Spinal cord (tissue), 10 donors: ENCODE results near the gene VSIG4. TPM values are rescaled to one million over a fixed set of nuclear protein-coding genes. Genes with fewer than 3 reads are reported as not detected.

Experiments
- DNase-seq, 6 donors: peaks; one replicate each; pipeline versions ENCODE4 v3.0.0 to v3.0.0-alpha.2; 2013 to 2015; ENCODE audit warnings: low spot score in 6 of 6, low read depth in 4 of 6
- H3K27ac ChIP-seq: one replicate; pipeline ENCODE4 v1.5.1; 2013; ENCODE audit warnings: low read depth, low read length, control low read depth
- H3K27me3 ChIP-seq: one replicate; pipeline ENCODE4 v1.6.1; 2013; ENCODE audit warnings: low read length; ENCODE audit not compliant: control insufficient read depth, insufficient read depth
- H3K36me3 ChIP-seq: one replicate; pipeline ENCODE4 v1.6.1; 2013; ENCODE audit warnings: low read length; ENCODE audit not compliant: control insufficient read depth, insufficient read depth
- H3K4me1 ChIP-seq: one replicate; pipeline ENCODE4 v1.6.1; 2013; ENCODE audit warnings: low read length; ENCODE audit not compliant: control insufficient read depth, insufficient read depth
- H3K4me3 ChIP-seq: one replicate; pipeline ENCODE4 v1.5.1; 2013; ENCODE audit warnings: low read depth, low read length, control low read depth
- H3K9me3 ChIP-seq: one replicate; pipeline ENCODE4 v1.6.1; 2013; ENCODE audit warnings: low read length; ENCODE audit not compliant: control insufficient read depth, insufficient read depth
- WGBS: methylation state at CpG from one replicate; pipeline ENCODE4 v1.1.5; 2013; ENCODE audit warnings: missing lambda C conversion rate; ENCODE audit not compliant: insufficient coverage; 5-methylcytosine and 5-hydroxymethylcytosine counted together
- polyA plus RNA-seq, 2 donors: library from polyadenylated mRNA; unstranded; fragments of 120-200 nt; gene quantifications; one replicate each; pipeline ENCODE4 v1.2.1, GENCODE V29; 2013; ENCODE audit not compliant: insufficient read length in 2 of 2
- total RNA-seq, 2 donors: library from RNA; depleted of rRNA in 1 of 2; stranded (reverse); fragments of 120-200 nt in 1 of 2; fragments of >200 nt in 1 of 2; gene quantifications; one replicate each; pipeline versions ENCODE4 v1.2.3 to v1.2.4, GENCODE V29; 2013 to 2014
- donor health status: healthy.

VSIG4 gene
- total and polyA plus RNA-seq, 4 donors = 16.8 to 29.8 (median 25.4) TPM

- no peak for DNase-seq
- no peak overlapping the region for H3K4me3 ChIP-seq
- H3K36me3 ChIP-seq = no peaks in the 10 kb centered on the region
- no peak overlapping the region for H3K27ac ChIP-seq
- 40% methylated on average over 7 of the region's 7 CpGs for WGBS
- H3K4me1 ChIP-seq = no peaks in the 10 kb centered on the region
- no peaks in the 10 kb centered on the region for H3K27me3 ChIP-seq
- H3K9me3 ChIP-seq = no peaks in the 10 kb centered on the region
These were observed 9.2 kb downstream of the VSIG4 start for GRCh38 chrX:66030505-66031317.

- H3K4me3 ChIP-seq = no peak overlapping the region
- H3K36me3 ChIP-seq = no peaks in the 10 kb centered on the region
- no peaks in the 10 kb centered on the region for H3K4me1 ChIP-seq
- no peaks in the 10 kb centered on the region for H3K9me3 ChIP-seq
- H3K27ac ChIP-seq = no peak overlapping the region
- 57% methylated on average over 2 of the region's 2 CpGs for WGBS
- H3K27me3 ChIP-seq = no peaks in the 10 kb centered on the region
- no peak for DNase-seq
These were observed 10.9 kb downstream of the VSIG4 start for GRCh38 chrX:66028936-66029335.

GRCh38 chrX:66024570-66024969 lies 15.3 kb downstream of the VSIG4 start:
- Histone ChIP-seq H3K4me3 (no peak overlapping the region), H3K27ac (no peak overlapping the region), H3K36me3 (no peaks in the 10 kb centered on the region), H3K9me3 (no peaks in the 10 kb centered on the region), H3K27me3 (no peaks in the 10 kb centered on the region), H3K4me1 (no peaks in the 10 kb centered on the region)
- no peak for DNase-seq
- no CpG with 5 or more reads among the region's 2 CpGs for WGBS

- H3K4me1 ChIP-seq = no peaks in the 10 kb centered on the region
- H3K27me3 ChIP-seq = no peaks in the 10 kb centered on the region
- no peaks in the 10 kb centered on the region for H3K9me3 ChIP-seq
- H3K36me3 ChIP-seq = no peaks in the 10 kb centered on the region
- no peak overlapping the region for H3K27ac ChIP-seq
- 67% methylated on average over 1 of the region's 1 CpG for WGBS
- no peak overlapping the region for H3K4me3 ChIP-seq
- DNase-seq = no peak
These were observed 15.8 kb downstream of the VSIG4 start for GRCh38 chrX:66024092-66024467.

- H3K27ac ChIP-seq = no peak overlapping the region
- WGBS = 83% methylated on average over 1 of the region's 5 CpGs
- H3K36me3 ChIP-seq = no peaks in the 10 kb centered on the region
- no peaks in the 10 kb centered on the region for H3K4me1 ChIP-seq
- no peak for DNase-seq
- no peaks in the 10 kb centered on the region for H3K9me3 ChIP-seq
- no peak overlapping the region for H3K4me3 ChIP-seq
- H3K27me3 ChIP-seq = no peaks in the 10 kb centered on the region
These were observed 16.3 kb downstream of the VSIG4 start for GRCh38 chrX:66023385-66024091.

GRCh38 chrX:66022632-66023384 lies 17.1 kb downstream of the VSIG4 start:
- H3K4me3 ChIP-seq = no peak overlapping the region

GRCh38 chrX:66021765-66022631 lies 17.9 kb downstream of the VSIG4 start:
- H3K4me3 ChIP-seq = no peak overlapping the region
- WGBS = 71% methylated on average over 9 of the region's 9 CpGs
- no peak for DNase-seq
- H3K27ac ChIP-seq = no peak overlapping the region
- no peaks in the 10 kb centered on the region for H3K36me3 ChIP-seq
- no peaks in the 10 kb centered on the region for H3K4me1 ChIP-seq
- H3K9me3 ChIP-seq = no peaks in the 10 kb centered on the region
- H3K27me3 ChIP-seq = no peaks in the 10 kb centered on the region

More at GRCh38 chrX:66022632-66023384, 17.1 kb downstream of the VSIG4 start:
- no peak for DNase-seq
- 67% methylated on average over 1 of the region's 5 CpGs for WGBS
- no peaks in the 10 kb centered on the region for H3K36me3 ChIP-seq
- H3K4me1 ChIP-seq = no peaks in the 10 kb centered on the region
- H3K27ac ChIP-seq = no peak overlapping the region
- no peaks in the 10 kb centered on the region for H3K9me3 ChIP-seq
- no peaks in the 10 kb centered on the region for H3K27me3 ChIP-seq

- WGBS = no CpG with 5 or more reads among the region's 1 CpG
- no peak for DNase-seq
- Histone ChIP-seq H3K36me3 (no peaks in the 10 kb centered on the region), H3K4me3 (no peak overlapping the region), H3K27ac (no peak overlapping the region), H3K27me3 (no peaks in the 10 kb centered on the region), H3K9me3 (no peaks in the 10 kb centered on the region), H3K4me1 (no peaks in the 10 kb centered on the region)
These were observed 18.5 kb downstream of the VSIG4 start for GRCh38 chrX:66021401-66021764.
